HEK293 (cell line): ENCODE results near the gene FBXL7.

ENCODE experiments used
- CTCF ChIA-PET: fragments of 350-600 bp; formaldehyde crosslinking; extraction: SDS; loops from one replicate; lab custom pipeline; 2021; ENCODE audit warnings: antibody characterized with exemption; lab: Yijun Ruan, JAX
- POLR2A ChIA-PET: fragments of 300-600 bp; formaldehyde crosslinking; extraction: SDS; loops from one replicate; lab custom pipeline; 2020; ENCODE audit warnings: antibody characterized with exemption, inconsistent platforms; lab: Yijun Ruan, JAX
- H3K27ac ChIP-seq: fragments of 200-500 bp; sonication (Bioruptor generic); 2 replicates; pipeline ENCODE4 v1.5.1; 2014; ENCODE audit warnings: low read depth, low read length, control low read depth, inconsistent platforms; ENCODE audit errors: extremely low read depth
- H3K36me3 ChIP-seq, 2 experiments: fragments of 200-500 bp in 1 of 2; sonication (Bioruptor generic) in 1 of 2; 1 replicate in 1 of 2; 2 replicates in 1 of 2; pipeline ENCODE4 v1.5.1; 2014 to 2017; ENCODE audit warnings: inconsistent platforms in 2 of 2, low read length in 2 of 2; ENCODE audit not compliant: control insufficient read depth in 2 of 2, insufficient read depth in 1 of 2
- H3K4me1 ChIP-seq: fragments of 200-500 bp; sonication (Bioruptor generic); 2 replicates; pipeline ENCODE4 v1.5.1; 2014; ENCODE audit warnings: mild to moderate bottlenecking, low read length, inconsistent platforms; ENCODE audit not compliant: control insufficient read depth, insufficient read depth
- H3K4me3 ChIP-seq: 2 replicates; pipeline ENCODE4 v1.5.1; 2011; ENCODE audit warnings: low read depth, mild to moderate bottlenecking, control low read depth, low read length, moderate library complexity
- H3K9me3 ChIP-seq: fragments of 200-500 bp; sonication (Bioruptor generic); 2 replicates; pipeline ENCODE4 v1.5.1; 2014; ENCODE audit warnings: low read depth, low read length, inconsistent platforms; ENCODE audit not compliant: control insufficient read depth, insufficient read depth
- HOXA7 ChIP-seq: sonication (generic); formaldehyde crosslinking; IDR thresholded peaks from 2 replicates; pipeline ENCODE4 v1.8.1; 2022; ENCODE audit warnings: missing genetic modification reagents, borderline replicate concordance
- KLF9 ChIP-seq: fragments of 450-650 bp; formaldehyde crosslinking; IDR thresholded peaks from 2 replicates; pipeline ENCODE4 v1.5.1; 2016; ENCODE audit warnings: missing biosample characterization, missing genetic modification characterization, low read depth
- MEIS1 ChIP-seq: sonication (generic); formaldehyde crosslinking; IDR thresholded peaks from 2 replicates; pipeline ENCODE4 v1.8.1; 2022; ENCODE audit warnings: missing genetic modification reagents, mild to moderate bottlenecking, borderline replicate concordance
- REST ChIP-seq: fragments of 450-650 bp; formaldehyde crosslinking; IDR thresholded peaks from 2 replicates; pipeline ENCODE4 v1.5.1; 2016; ENCODE audit warnings: missing biosample characterization, missing genetic modification characterization
- SETDB1 ChIP-seq: IDR thresholded peaks from one replicate; pipeline ENCODE4 v1.6.1; 2017; ENCODE audit warnings: mild to moderate bottlenecking, low read length, moderate library complexity, mixed read lengths; ENCODE audit not compliant: insufficient read length
- WT1 ChIP-seq: fragments of 450-650 bp; formaldehyde crosslinking; IDR thresholded peaks from 2 replicates; pipeline ENCODE4 v1.5.1; 2016; ENCODE audit warnings: missing biosample characterization, missing genetic modification characterization
- ZBTB21 ChIP-seq: fragments of 450-650 bp; formaldehyde crosslinking; IDR thresholded peaks from 2 replicates; pipeline ENCODE4 v1.5.1; 2017; ENCODE audit warnings: missing biosample characterization, missing genetic modification characterization
- ZBTB48 ChIP-seq: fragments of 450-650 bp; formaldehyde crosslinking; IDR thresholded peaks from 2 replicates; pipeline ENCODE4 v1.5.1; 2016; ENCODE audit warnings: missing biosample characterization, missing genetic modification characterization
- ZFP37 ChIP-seq: fragments of 450-650 bp; formaldehyde crosslinking; IDR thresholded peaks from 2 replicates; pipeline ENCODE4 v1.5.1; 2016; ENCODE audit warnings: missing biosample characterization, missing genetic modification characterization
- ZFP69B ChIP-seq: fragments of 450-650 bp; formaldehyde crosslinking; IDR thresholded peaks from 2 replicates; pipeline ENCODE4 v1.5.1; 2016; ENCODE audit warnings: missing biosample characterization, missing genetic modification characterization
- ZNF140 ChIP-seq: fragments of 450-650 bp; formaldehyde crosslinking; IDR thresholded peaks from 2 replicates; pipeline ENCODE4 v1.5.1; 2016; ENCODE audit warnings: missing biosample characterization, missing genetic modification characterization
- ZNF157 ChIP-seq: fragments of 450-650 bp; formaldehyde crosslinking; IDR thresholded peaks from 2 replicates; pipeline ENCODE4 v1.5.1; 2016; ENCODE audit warnings: missing biosample characterization, missing genetic modification characterization
- ZNF169 ChIP-seq: fragments of 450-650 bp; formaldehyde crosslinking; IDR thresholded peaks from 2 replicates; pipeline ENCODE4 v1.5.1; 2016; ENCODE audit warnings: missing biosample characterization, missing genetic modification characterization
- ZNF211 ChIP-seq: fragments of 450-650 bp; formaldehyde crosslinking; IDR thresholded peaks from 2 replicates; pipeline ENCODE4 v1.5.1; 2016; ENCODE audit warnings: low read depth, missing biosample characterization, missing genetic modification characterization
- ZNF37A ChIP-seq: fragments of 450-650 bp; IDR thresholded peaks from 2 replicates; pipeline ENCODE4 v1.5.1; 2018; ENCODE audit warnings: missing biosample characterization, missing genetic modification characterization
- ZNF529 ChIP-seq: fragments of 450-650 bp; formaldehyde crosslinking; IDR thresholded peaks from 2 replicates; pipeline ENCODE4 v1.5.1; 2017; ENCODE audit warnings: missing genetic modification characterization, missing biosample characterization; ENCODE audit not compliant: insufficient replicate concordance
- ZNF560 ChIP-seq: fragments of 450-650 bp; formaldehyde crosslinking; IDR thresholded peaks from 2 replicates; pipeline ENCODE4 v1.5.1; 2017; ENCODE audit warnings: missing biosample characterization, missing genetic modification characterization, borderline replicate concordance
- ZNF585B ChIP-seq: fragments of 450-650 bp; formaldehyde crosslinking; IDR thresholded peaks from 2 replicates; pipeline ENCODE4 v1.5.1; 2016; ENCODE audit warnings: missing biosample characterization, missing genetic modification characterization
- ZNF785 ChIP-seq: fragments of 450-650 bp; formaldehyde crosslinking; IDR thresholded peaks from 2 replicates; pipeline ENCODE4 v1.5.1; 2016; ENCODE audit warnings: missing biosample characterization, missing genetic modification characterization
- ZXDB ChIP-seq: fragments of 450-650 bp; formaldehyde crosslinking; IDR thresholded peaks from 2 replicates; pipeline ENCODE4 v1.5.1; 2016; ENCODE audit warnings: missing biosample characterization, missing genetic modification characterization
- TF ChIP-seq, protein P1 (sequence below): fragments of 450-650 bp; formaldehyde crosslinking; IDR thresholded peaks from 2 replicates; pipeline ENCODE4 v1.5.1; 2017; ENCODE audit warnings: missing biosample characterization, mild to moderate bottlenecking, missing genetic modification characterization, moderate library complexity
- TF ChIP-seq, protein P2 (sequence below): fragments of 450-650 bp; IDR thresholded peaks from 2 replicates; pipeline ENCODE4 v1.5.1; 2018; ENCODE audit warnings: missing biosample characterization, missing genetic modification characterization

FBXL7 gene

DNA sequence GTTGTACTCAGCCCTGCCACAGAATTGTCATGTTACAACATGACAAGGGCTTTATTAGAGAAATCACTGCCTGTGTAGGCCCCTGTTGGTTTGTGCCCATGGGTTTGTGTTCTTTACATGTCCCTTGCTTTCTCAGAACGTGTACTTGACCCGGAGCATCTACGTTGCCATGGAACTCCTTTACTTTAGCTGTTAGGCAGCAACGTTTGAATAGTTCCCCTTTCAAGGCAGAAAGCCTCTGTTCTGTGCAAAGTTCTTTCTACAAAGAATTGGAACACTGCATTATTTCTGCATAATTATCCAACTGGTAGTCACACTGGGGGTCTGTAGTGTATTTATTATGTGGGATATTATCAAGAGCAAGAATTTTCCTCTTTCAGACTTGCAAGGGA lies 51.1 kb downstream of the FBXL7 start (continued):
- TF ChIP-seq REST (tag by site-specific recombination) (no peak), ZBTB21 (tag by site-specific recombination) (no peak), ZBTB48 (tag by site-specific recombination) (no peak), ZNF169 (tag by site-specific recombination) (no peak)

- ChIA-PET POLR2A (no interaction called here), CTCF (no interaction called here)
- Histone ChIP-seq H3K9me3 (no peaks in the 10 kb centered on the region), H3K4me1 (no peaks in the 10 kb centered on the region), H3K4me3 (no peak overlapping the region), H3K36me3 (no peaks in the 10 kb centered on the region), H3K27ac (no peak overlapping the region)
- TF ChIP-seq HOXA7, result no peak
- TF ChIP-seq ZNF157, result no peak
- TF ChIP-seq MEIS1 (CRISPR knock-in tag), result no peak
- no peak for TF ChIP-seq ZXDB (tag by site-specific recombination)
- TF ChIP-seq ZFP69B (tag by site-specific recombination), result no peak
- TF ChIP-seq WT1 (tag by site-specific recombination), result no peak
- TF ChIP-seq, protein P1, sequence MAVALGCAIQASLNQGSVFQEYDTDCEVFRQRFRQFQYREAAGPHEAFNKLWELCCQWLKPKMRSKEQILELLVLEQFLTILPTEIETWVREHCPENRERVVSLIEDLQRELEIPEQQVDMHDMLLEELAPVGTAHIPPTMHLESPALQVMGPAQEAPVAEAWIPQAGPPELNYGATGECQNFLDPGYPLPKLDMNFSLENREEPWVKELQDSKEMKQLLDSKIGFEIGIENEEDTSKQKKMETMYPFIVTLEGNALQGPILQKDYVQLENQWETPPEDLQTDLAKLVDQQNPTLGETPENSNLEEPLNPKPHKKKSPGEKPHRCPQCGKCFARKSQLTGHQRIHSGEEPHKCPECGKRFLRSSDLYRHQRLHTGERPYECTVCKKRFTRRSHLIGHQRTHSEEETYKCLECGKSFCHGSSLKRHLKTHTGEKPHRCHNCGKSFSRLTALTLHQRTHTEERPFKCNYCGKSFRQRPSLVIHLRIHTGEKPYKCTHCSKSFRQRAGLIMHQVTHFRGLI (tag by site-specific recombination), result no peak
- no peak for TF ChIP-seq ZNF785 (tag by site-specific recombination)
These were observed 54.6 kb downstream of the FBXL7 start for GRCh38 chr5:15554542-15554941.

- TF ChIP-seq KLF9 (tag by site-specific recombination) (no peak), ZNF37A (no peak), ZNF529 (tag by site-specific recombination) (no peak), ZFP37 (no peak), ZNF140 (tag by site-specific recombination) (no peak), ZNF211 (tag by site-specific recombination) (no peak), ZNF585B (tag by site-specific recombination) (no peak), ZNF560 (tag by site-specific recombination) (no peak), SETDB1 (no peak)
- TF ChIP-seq, protein P2, sequence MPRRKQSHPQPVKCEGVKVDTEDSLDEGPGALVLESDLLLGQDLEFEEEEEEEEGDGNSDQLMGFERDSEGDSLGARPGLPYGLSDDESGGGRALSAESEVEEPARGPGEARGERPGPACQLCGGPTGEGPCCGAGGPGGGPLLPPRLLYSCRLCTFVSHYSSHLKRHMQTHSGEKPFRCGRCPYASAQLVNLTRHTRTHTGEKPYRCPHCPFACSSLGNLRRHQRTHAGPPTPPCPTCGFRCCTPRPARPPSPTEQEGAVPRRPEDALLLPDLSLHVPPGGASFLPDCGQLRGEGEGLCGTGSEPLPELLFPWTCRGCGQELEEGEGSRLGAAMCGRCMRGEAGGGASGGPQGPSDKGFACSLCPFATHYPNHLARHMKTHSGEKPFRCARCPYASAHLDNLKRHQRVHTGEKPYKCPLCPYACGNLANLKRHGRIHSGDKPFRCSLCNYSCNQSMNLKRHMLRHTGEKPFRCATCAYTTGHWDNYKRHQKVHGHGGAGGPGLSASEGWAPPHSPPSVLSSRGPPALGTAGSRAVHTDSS (tag by site-specific recombination), result no peak
- ChIA-PET POLR2A (no interaction called here), CTCF (no interaction called here)
- H3K27ac ChIP-seq, result no peak overlapping the region
- no peaks in the 10 kb centered on the region for H3K36me3 ChIP-seq
- H3K4me3 ChIP-seq, result no peak overlapping the region
- H3K4me1 ChIP-seq, result no peaks in the 10 kb centered on the region
- H3K9me3 ChIP-seq, result no peaks in the 10 kb centered on the region
These were observed 55.2 kb downstream of the FBXL7 start for GRCh38 chr5:15555176-15555575.
